ENCODE measurements around the gene SLC4A1AP.
"Not testable (repeated sequence)": the region's sequence is repeated elsewhere in the genome, so short reads cannot be mapped to it uniquely, and the experiment has no call there.

Gene SLC4A1AP

GRCh38 chr2:27663285-27664153, at the start of gene SLC4A1AP, which contains the start of gene SUPT7L:
Gene SLC4A1AP, plus strand, starts transcription at chr2:27663889. Its CDS starts 26 bp downstream, at chr2:27663915.
Gene SUPT7L, minus strand, starts transcription at chr2:27663614. Its CDS starts 1,422 bp downstream, at chr2:27662192.
- peak; percentile 95 for DNase-seq

GRCh38 chr2:27613985-27614384, 49.7 kb upstream of the SLC4A1AP start:
- DNase-seq, result no peak

- DNase-seq, result peak; percentile 66
Observed at GRCh38 chr2:27615316-27615715, 48.4 kb upstream of the SLC4A1AP start.

- no peak for DNase-seq
Observed at GRCh38 chr2:27621524-27621923, 42.2 kb upstream of the SLC4A1AP start.

GRCh38 chr2:27622921-27623384, 40.7 kb upstream of the SLC4A1AP start:
- no peak for DNase-seq

GRCh38 chr2:27624943-27625342, 38.7 kb upstream of the SLC4A1AP start:
- no peak for DNase-seq

GRCh38 chr2:27626323-27626722, 37.4 kb upstream of the SLC4A1AP start:
- not testable (repeated sequence) for DNase-seq

GRCh38 chr2:27626921-27627320, 36.8 kb upstream of the SLC4A1AP start:
- not testable (repeated sequence) for DNase-seq

GRCh38 chr2:27627963-27628766, 35.5 kb upstream of the SLC4A1AP start:
- peak; percentile 42 for DNase-seq

- peak; percentile 95 for DNase-seq
Observed at GRCh38 chr2:27628767-27629709, 34.7 kb upstream of the SLC4A1AP start, which contains the start of the genes CCDC121 and GPN1. Gene CCDC121, minus strand, starts transcription at chr2:27629012. Its CDS starts 1,213 bp downstream, at chr2:27627799. Gene GPN1, plus strand, starts transcription at chr2:27629050. Its CDS starts 9 bp downstream, at chr2:27629059.

- DNase-seq, result not testable (repeated sequence)
Observed at GRCh38 chr2:27630257-27630656, 33.4 kb upstream of the SLC4A1AP start.

- no peak for DNase-seq
Observed at GRCh38 chr2:27634291-27634690, 29.4 kb upstream of the SLC4A1AP start.

- no peak for DNase-seq
Observed at GRCh38 chr2:27636766-27637165, 26.9 kb upstream of the SLC4A1AP start.

- DNase-seq, result no peak
Observed at GRCh38 chr2:27638037-27638637, 25.6 kb upstream of the SLC4A1AP start.

- no peak for DNase-seq
Observed at GRCh38 chr2:27638709-27639108, 25.0 kb upstream of the SLC4A1AP start.

GRCh38 chr2:27640722-27641245, 22.9 kb upstream of the SLC4A1AP start:
- DNase-seq, result no peak

- DNase-seq, result no peak
Observed at GRCh38 chr2:27645197-27645596, 18.5 kb upstream of the SLC4A1AP start.

- no peak for DNase-seq
Observed at GRCh38 chr2:27647289-27647688, 16.4 kb upstream of the SLC4A1AP start.

- DNase-seq, result no peak
Observed at GRCh38 chr2:27647737-27648136, 16.0 kb upstream of the SLC4A1AP start.

- DNase-seq, result no peak
Observed at GRCh38 chr2:27651056-27651455, 12.6 kb upstream of the SLC4A1AP start.

- no peak for DNase-seq
Observed at GRCh38 chr2:27652341-27652740, 11.3 kb upstream of the SLC4A1AP start.

Measured in eye (tissue), 1 donor.